CD4-positive, alpha-beta T cell (primary cell): Measurements from ENCODE around the gene DPP8. TPM values are rescaled to one million over a fixed set of nuclear protein-coding genes. Genes with fewer than 3 reads are reported as not detected.

Experiments used
- ATAC-seq: fragments of 200-7000 bp; cut with Tn5 transposase; one replicate; pipeline ENCODE4 v1.10.0; 2022; ENCODE audit warnings: mild to moderate bottlenecking; ENCODE audit not compliant: poor library complexity
- CTCF ChIA-PET: fragments of 350-600 bp; sonication (Branson Sonifier 250); formaldehyde crosslinking; loops from one replicate; lab custom pipeline; 2021; ENCODE audit warnings: antibody characterized with exemption, inconsistent platforms; lab: Charles Lee
- POLR2A ChIA-PET: fragments of 350-600 bp; sonication (Branson Sonifier 250); formaldehyde crosslinking; loops from one replicate; lab custom pipeline; 2021; ENCODE audit warnings: antibody characterized with exemption, inconsistent platforms; lab: Charles Lee
- DNase-seq, 14 experiments: peaks; one replicate each; pipeline ENCODE4 v3.0.0-alpha.2; 2013 to 2020; ENCODE audit warnings: mixed read lengths in 2 of 14
- H3K27ac ChIP-seq, 2 donors: one replicate each; pipeline versions ENCODE4 v1.5.1 to v1.7.0; 2013; ENCODE audit warnings: low read length in 2 of 2, low read depth in 1 of 2, mild to moderate bottlenecking in 1 of 2
- H3K27me3 ChIP-seq, 2 experiments: 1 replicate in 1 of 2; 2 replicates in 1 of 2; pipeline versions ENCODE4 v1.6.1 to v1.7.0; 2013; ENCODE audit warnings: low read length in 2 of 2, control low read depth in 1 of 2, mild to moderate bottlenecking in 1 of 2, moderate library complexity in 1 of 2; ENCODE audit not compliant: insufficient read depth in 2 of 2, control insufficient read depth in 1 of 2
- H3K36me3 ChIP-seq: one replicate; pipeline ENCODE4 v1.6.1; 2013; ENCODE audit warnings: low read length, control low read depth; ENCODE audit not compliant: insufficient read depth
- H3K4me1 ChIP-seq: one replicate; pipeline ENCODE4 v1.6.1; 2013; ENCODE audit warnings: low read length, control low read depth; ENCODE audit not compliant: insufficient read depth
- H3K4me3 ChIP-seq: one replicate; pipeline ENCODE4 v1.5.1; 2013; ENCODE audit warnings: mild to moderate bottlenecking, low read length, moderate library complexity
- H3K9me3 ChIP-seq, 2 experiments: 1 replicate in 1 of 2; 2 replicates in 1 of 2; pipeline versions ENCODE4 v1.6.1 to v1.7.0; 2013; ENCODE audit warnings: low read length in 2 of 2, mild to moderate bottlenecking in 2 of 2, control low read depth in 1 of 2, moderate library complexity in 1 of 2; ENCODE audit not compliant: control insufficient read depth in 1 of 2, insufficient read depth in 1 of 2
- H3K27ac Mint-ChIP-seq: one replicate; pipeline ENCODE4 v1.8.0; 2020; ENCODE audit warnings: mixed read lengths
- H3K27me3 Mint-ChIP-seq: one replicate; pipeline ENCODE4 v1.8.0; 2021; ENCODE audit warnings: mixed read lengths
- H3K36me3 Mint-ChIP-seq: one replicate; pipeline ENCODE4 v1.8.0; 2021; ENCODE audit warnings: low read depth, mixed read lengths
- H3K4me1 Mint-ChIP-seq: one replicate; pipeline ENCODE4 v1.8.0; 2021; ENCODE audit warnings: low read depth, mixed read lengths
- H3K4me3 Mint-ChIP-seq: one replicate; pipeline ENCODE4 v1.8.0; 2020; ENCODE audit warnings: mild to moderate bottlenecking, mixed read lengths
- H3K9me3 Mint-ChIP-seq: one replicate; pipeline ENCODE4 v1.8.0; 2020; ENCODE audit warnings: mixed read lengths
- intact Hi-C, 2 experiments: fragments of 100-400 bp; cut with DNase I in 1 of 2; cut with micrococcal nuclease in 1 of 2; formaldehyde crosslinking; loops; one replicate each; pipeline versions ENCODE4 v1.15.1 to v1.9.0; 2023 to 2025; cut with DNase I, micrococcal nuclease
- total RNA-seq, 174 experiments: library from RNA in 2 of 174; stranded (reverse) in 2 of 174; gene quantifications; one replicate each; pipeline ENCODE4 v1.2.3 and lab custom pipeline; 2021 to 2026
- TF ChIP-seq, protein P1 (sequence below): fragments of 200-600 bp; IDR thresholded peaks from one replicate; pipeline ENCODE4 v1.8.0; 2022; ENCODE audit warnings: antibody characterized with exemption, mild to moderate bottlenecking

The DPP8 gene
- total RNA-seq, 2 experiments from 2014 or later = 41.2 to 45.4 TPM

DNA sequence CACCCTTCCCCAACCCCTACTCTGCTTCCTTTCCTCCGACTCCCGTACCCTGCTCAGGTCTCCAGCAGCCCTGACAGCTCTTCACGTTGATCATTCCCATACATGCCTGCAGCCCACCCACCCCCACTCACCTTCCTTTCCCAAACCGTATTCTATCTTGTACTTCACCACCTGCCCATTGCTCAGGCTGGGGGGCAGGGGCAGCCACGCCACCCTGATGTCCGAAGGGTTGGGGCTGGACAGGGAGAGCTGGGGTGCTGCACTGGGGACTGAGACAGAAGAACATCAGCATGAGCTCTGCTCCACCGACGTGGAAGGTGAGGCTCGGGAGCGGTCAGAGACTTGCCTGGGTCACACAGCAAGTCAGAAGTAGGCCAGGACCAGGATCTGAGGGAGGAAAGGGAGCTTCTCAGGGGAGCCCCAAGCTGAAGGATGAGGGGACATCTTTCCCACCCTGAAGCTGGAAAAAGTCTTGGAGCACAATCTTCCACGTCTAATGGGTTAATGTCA lies 123.2 kb downstream of the DPP8 start:
- H3K27me3 ChIP-seq = peaks cover 38 to 61% of the 10 kb centered on the region in 2 experiments
- CTCF ChIA-PET = interaction anchor here (0.9 to 1.8 kb wide), 3 partner anchors 9 to 96 kb away, joined by 4 to 5 read pairs (median 4); no protein-coding TSS in a partner anchor
- no peaks in the 10 kb centered on the region for H3K9me3 ChIP-seq
- DNase-seq (no peak), ATAC-seq (no peak)
- intact Hi-C loops = no loop called here
- H3K36me3 Mint-ChIP-seq = no peaks in the 10 kb centered on the region
- no peak overlapping the region for H3K4me3 ChIP-seq
- peaks cover 70% of the 10 kb centered on the region for H3K27me3 Mint-ChIP-seq
- H3K4me1 Mint-ChIP-seq = peaks cover 11% of the 10 kb centered on the region
- no peak overlapping the region for H3K27ac Mint-ChIP-seq
- no peaks in the 10 kb centered on the region for H3K9me3 Mint-ChIP-seq
- no peak overlapping the region for H3K27ac ChIP-seq
- peaks cover 9% of the 10 kb centered on the region for H3K4me1 ChIP-seq
- H3K4me3 Mint-ChIP-seq = no peak overlapping the region
- no peaks in the 10 kb centered on the region for H3K36me3 ChIP-seq
- TF ChIP-seq, protein P1, sequence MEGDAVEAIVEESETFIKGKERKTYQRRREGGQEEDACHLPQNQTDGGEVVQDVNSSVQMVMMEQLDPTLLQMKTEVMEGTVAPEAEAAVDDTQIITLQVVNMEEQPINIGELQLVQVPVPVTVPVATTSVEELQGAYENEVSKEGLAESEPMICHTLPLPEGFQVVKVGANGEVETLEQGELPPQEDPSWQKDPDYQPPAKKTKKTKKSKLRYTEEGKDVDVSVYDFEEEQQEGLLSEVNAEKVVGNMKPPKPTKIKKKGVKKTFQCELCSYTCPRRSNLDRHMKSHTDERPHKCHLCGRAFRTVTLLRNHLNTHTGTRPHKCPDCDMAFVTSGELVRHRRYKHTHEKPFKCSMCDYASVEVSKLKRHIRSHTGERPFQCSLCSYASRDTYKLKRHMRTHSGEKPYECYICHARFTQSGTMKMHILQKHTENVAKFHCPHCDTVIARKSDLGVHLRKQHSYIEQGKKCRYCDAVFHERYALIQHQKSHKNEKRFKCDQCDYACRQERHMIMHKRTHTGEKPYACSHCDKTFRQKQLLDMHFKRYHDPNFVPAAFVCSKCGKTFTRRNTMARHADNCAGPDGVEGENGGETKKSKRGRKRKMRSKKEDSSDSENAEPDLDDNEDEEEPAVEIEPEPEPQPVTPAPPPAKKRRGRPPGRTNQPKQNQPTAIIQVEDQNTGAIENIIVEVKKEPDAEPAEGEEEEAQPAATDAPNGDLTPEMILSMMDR = no peak
- POLR2A ChIA-PET = no interaction called here

DNA sequence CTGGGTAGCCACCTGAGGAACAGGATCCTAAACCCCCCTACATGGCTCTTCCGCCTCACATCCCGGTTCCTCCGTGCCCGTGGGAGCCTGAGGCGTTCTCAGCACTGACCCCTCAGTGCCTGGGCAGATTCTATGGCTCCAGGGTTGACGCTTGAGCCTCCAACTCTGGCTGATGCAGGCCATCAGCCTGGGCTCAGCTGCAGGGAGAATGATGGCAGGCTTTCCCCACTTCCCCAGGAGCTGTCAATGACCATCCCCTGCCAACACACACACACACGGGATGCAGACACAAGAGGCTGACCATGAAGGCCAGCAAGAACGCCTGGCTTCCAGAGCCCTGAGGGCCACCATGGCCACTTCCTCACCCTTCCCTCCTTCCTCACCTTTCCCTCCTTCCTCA lies 123.9 kb downstream of the DPP8 start:
- intact Hi-C loops = no loop called here
- Mint-ChIP-seq H3K27me3 (peaks cover 68% of the 10 kb centered on the region), H3K27ac (no peak overlapping the region), H3K4me1 (peaks cover 11% of the 10 kb centered on the region), H3K9me3 (no peaks in the 10 kb centered on the region), H3K36me3 (no peaks in the 10 kb centered on the region), H3K4me3 (no peak overlapping the region)
- H3K36me3 ChIP-seq = no peaks in the 10 kb centered on the region
- peaks cover 39 to 57% of the 10 kb centered on the region in 2 experiments for H3K27me3 ChIP-seq
- ChIA-PET CTCF (interaction anchor here (0.9 to 1.6 kb wide), 2 partner anchors 12 to 96 kb away, joined by 4 read pairs; no protein-coding TSS in a partner anchor), POLR2A (no interaction called here)
- DNase-seq = no peak
- TF ChIP-seq, protein P1 = no peak
- no peak for ATAC-seq
- no peak overlapping the region for H3K27ac ChIP-seq
- no peaks in the 10 kb centered on the region for H3K9me3 ChIP-seq
- no peak overlapping the region for H3K4me3 ChIP-seq
- H3K4me1 ChIP-seq = peaks cover 9% of the 10 kb centered on the region

DNA sequence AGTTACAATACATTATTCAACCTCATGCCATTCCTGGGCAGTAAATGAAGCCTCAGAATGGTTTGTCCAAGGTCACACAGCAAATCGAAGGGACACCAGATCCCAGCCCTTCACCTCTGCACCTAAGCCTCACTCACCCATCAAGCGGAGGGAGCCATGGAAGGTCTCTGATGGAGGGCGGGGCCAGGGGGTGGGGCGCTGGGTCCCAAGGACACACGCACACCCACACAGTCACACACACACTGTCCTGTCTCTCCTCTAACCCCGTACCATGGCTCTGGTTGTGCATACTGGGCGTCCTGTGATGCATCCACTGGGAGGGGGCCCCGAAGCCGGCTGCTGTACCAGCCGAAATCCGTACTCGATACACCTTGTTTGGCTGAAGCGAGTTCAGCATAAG lies 124.4 kb downstream of the DPP8 start:
- Mint-ChIP-seq H3K27ac (no peak overlapping the region), H3K27me3 (peaks cover 67% of the 10 kb centered on the region), H3K36me3 (no peaks in the 10 kb centered on the region), H3K4me1 (peaks cover 11% of the 10 kb centered on the region), H3K4me3 (no peak overlapping the region), H3K9me3 (no peaks in the 10 kb centered on the region)
- DNase-seq (no peak), ATAC-seq (no peak)
- Histone ChIP-seq H3K36me3 (no peaks in the 10 kb centered on the region), H3K9me3 (no peaks in the 10 kb centered on the region), H3K4me1 (peaks cover 9% of the 10 kb centered on the region), H3K4me3 (no peak overlapping the region), H3K27ac (no peak overlapping the region), H3K27me3 (peaks cover 43 to 57% of the 10 kb centered on the region in 2 experiments)
- TF ChIP-seq, protein P1 = no peak
- ChIA-PET POLR2A (no interaction called here), CTCF (interaction anchor here (0.9 to 1.6 kb wide), 2 partner anchors 12 to 95 kb away, joined by 4 read pairs; no protein-coding TSS in a partner anchor)
- intact Hi-C loops = no loop called here

Other genes with a start within 250 kb of the DPP8 start
- 10 to 100 TPM; 11.3 to 12.9 TPM for gene PARP16, start 230.8 kb downstream of the DPP8 start, total RNA-seq
- gene RNU5A-1, start 221.6 kb downstream of the DPP8 start, total RNA-seq = not detected
- 10 to 100 TPM; 23.7 to 34.8 TPM for gene RNU5B-1, start 213.0 kb downstream of the DPP8 start, total RNA-seq
- not detected for gene IGDCC3, start 139.7 kb downstream of the DPP8 start, total RNA-seq
- not detected for gene IGDCC4, start 94.7 kb downstream of the DPP8 start, total RNA-seq
- gene HACD3, start 12.8 kb upstream of the DPP8 start, total RNA-seq = 10 to 100 TPM; 13.9 to 14.1 TPM
- 10 to 100 TPM; 20.6 to 25.1 TPM for gene INTS14, start 93.4 kb upstream of the DPP8 start, total RNA-seq
- 1 to 10 TPM; 2.2 to 2.3 TPM for gene SLC24A1, start 104.2 kb upstream of the DPP8 start, total RNA-seq